IMR-90 (cell line): ENCODE results near the gene RPE. TPM values are rescaled to one million over a fixed set of nuclear protein-coding genes. Genes with fewer than 3 reads are reported as not detected.

Source experiments
- ATAC-seq: fragments of 200-7000 bp; cut with Tn5 transposase; 2 replicates; pipeline ENCODE4 v1.9.1; 2020; ENCODE audit warnings: low read depth, mild to moderate bottlenecking, moderate library complexity
- BruUV-seq: library from RNA; stranded (reverse); fragments of 400-500 nt; replicated peaks from 2 replicates; lab custom pipeline; 2021; lab: Mats Ljungman, UMichigan
- CTCF ChIA-PET: fragments of 300-600 bp; formaldehyde crosslinking; extraction: SDS; loops from one replicate; lab custom pipeline; 2021; ENCODE audit warnings: antibody characterized with exemption; lab: Yijun Ruan, JAX
- POLR2A ChIA-PET: fragments of 300-600 bp; sonication (Branson Sonifier 250); formaldehyde crosslinking; loops from one replicate; lab custom pipeline; 2022; ENCODE audit warnings: antibody characterized with exemption; ENCODE audit not compliant: unreplicated experiment; lab: Charles Lee
- DNase-seq: peaks from one replicate; pipeline ENCODE4 v3.0.0; 2013
- H2AFZ ChIP-seq: replicated peaks from 2 replicates; pipeline ENCODE3; 2013; ENCODE audit warnings: low read length, mild to moderate bottlenecking; ENCODE audit not compliant: poor library complexity
- H2AK5ac ChIP-seq: 2 replicates; pipeline ENCODE4 v1.6.1; 2013; ENCODE audit warnings: low read depth, low read length, inconsistent platforms
- H2AK9ac ChIP-seq: replicated peaks from 2 replicates; pipeline ENCODE3; 2013; ENCODE audit warnings: mild to moderate bottlenecking, low read depth, low read length, moderate library complexity; ENCODE audit not compliant: poor library complexity
- H2BK120ac ChIP-seq: 2 replicates; pipeline ENCODE4 v1.6.1; 2013; ENCODE audit warnings: low read depth, low read length, inconsistent platforms
- H2BK15ac ChIP-seq: 3 replicates; pipeline ENCODE4 v1.6.1; 2013; ENCODE audit warnings: low read depth, low read length, inconsistent platforms
- H2BK20ac ChIP-seq: 2 replicates; pipeline ENCODE4 v1.6.1; 2013; ENCODE audit warnings: low read depth, mild to moderate bottlenecking, inconsistent platforms, low read length, moderate library complexity
- H2BK5ac ChIP-seq: 2 replicates; pipeline ENCODE4 v1.6.1; 2013; ENCODE audit warnings: mild to moderate bottlenecking, low read depth, low read length, inconsistent platforms; ENCODE audit not compliant: poor library complexity, severe bottlenecking
- H3K14ac ChIP-seq: replicated peaks from 2 replicates; pipeline ENCODE4 v1.6.1; 2013; ENCODE audit warnings: low read depth, low read length, inconsistent platforms
- H3K18ac ChIP-seq: 2 replicates; pipeline ENCODE4 v1.6.1; 2013; ENCODE audit warnings: low read depth, low read length, control low read depth
- H3K23ac ChIP-seq: 2 replicates; pipeline ENCODE4 v1.6.1; 2013; ENCODE audit warnings: low read depth, low read length, inconsistent platforms
- H3K27ac ChIP-seq: 2 replicates; pipeline ENCODE4 v1.5.1; 2013; ENCODE audit warnings: mild to moderate bottlenecking, control low read depth, low read length; ENCODE audit not compliant: insufficient read depth
- H3K27me3 ChIP-seq: 2 replicates; pipeline ENCODE4 v1.6.1; 2013; ENCODE audit warnings: low read length; ENCODE audit not compliant: control insufficient read depth, insufficient read depth
- H3K36me3 ChIP-seq: 2 replicates; pipeline ENCODE4 v1.6.1; 2013; ENCODE audit warnings: low read length, mixed read lengths; ENCODE audit not compliant: control insufficient read depth, insufficient read depth
- H3K4ac ChIP-seq: 2 replicates; pipeline ENCODE4 v1.6.1; 2013; ENCODE audit warnings: low read depth, low read length, inconsistent platforms
- H3K4me1 ChIP-seq: 2 replicates; pipeline ENCODE4 v1.6.1; 2013; ENCODE audit warnings: low read length, mixed read lengths; ENCODE audit not compliant: control insufficient read depth, insufficient read depth
- H3K4me2 ChIP-seq: 2 replicates; pipeline ENCODE4 v1.6.1; 2013; ENCODE audit warnings: low read depth, mild to moderate bottlenecking, control low read depth, low read length, moderate library complexity
- H3K4me3 ChIP-seq: 2 replicates; pipeline ENCODE4 v1.5.1; 2013; ENCODE audit warnings: low read depth, mild to moderate bottlenecking, control low read depth, low read length, moderate library complexity; ENCODE audit not compliant: insufficient read depth
- H3K56ac ChIP-seq: 2 replicates; pipeline ENCODE4 v1.6.1; 2013; ENCODE audit warnings: low read length, inconsistent platforms; ENCODE audit not compliant: insufficient read depth; ENCODE audit errors: extremely low read depth
- H3K79me1 ChIP-seq, 2 experiments: 2 replicates each; pipeline ENCODE4 v1.6.1; 2013; ENCODE audit warnings: low read length in 2 of 2, inconsistent platforms in 1 of 2, low read depth in 1 of 2
- H3K9ac ChIP-seq: 2 replicates; pipeline ENCODE4 v1.6.1; 2013; ENCODE audit warnings: low read depth, low read length, control low read depth
- H3K9me1 ChIP-seq: 2 replicates; pipeline ENCODE4 v1.6.1; 2013; ENCODE audit warnings: low read length, inconsistent platforms; ENCODE audit not compliant: insufficient read depth
- H3K9me3 ChIP-seq: 2 replicates; pipeline ENCODE4 v1.6.1; 2013; ENCODE audit warnings: low read length; ENCODE audit not compliant: control insufficient read depth, insufficient read depth
- H4K20me1 ChIP-seq: 2 replicates; pipeline ENCODE4 v1.6.1; 2013; ENCODE audit warnings: low read length, inconsistent platforms; ENCODE audit not compliant: insufficient read depth
- H4K5ac ChIP-seq: 2 replicates; pipeline ENCODE4 v1.6.1; 2013; ENCODE audit warnings: mild to moderate bottlenecking, low read depth, low read length, control low read depth
- H4K8ac ChIP-seq, 2 experiments: 2 replicates each; pipeline ENCODE4 v1.6.1; 2013; ENCODE audit warnings: low read depth in 2 of 2, low read length in 2 of 2, control low read depth in 1 of 2, inconsistent platforms in 1 of 2
- H4K91ac ChIP-seq: 2 replicates; pipeline ENCODE4 v1.6.1; 2013; ENCODE audit warnings: low read depth, low read length, inconsistent platforms; ENCODE audit not compliant: insufficient read depth
- BHLHE40 ChIP-seq: fragments of 150-350 bp; IDR thresholded peaks from 2 replicates; pipeline ENCODE4 v1.6.1; 2016; ENCODE audit warnings: mild to moderate bottlenecking, low read depth, low read length
- CHD1 ChIP-seq: IDR thresholded peaks from 2 replicates; pipeline ENCODE4 v1.6.1; 2012; ENCODE audit warnings: low read depth, low read length, improper control_type of control experiment
- FOS ChIP-seq: fragments of 150-350 bp; IDR thresholded peaks from 2 replicates; pipeline ENCODE4 v1.6.1; 2016; ENCODE audit warnings: low read depth, low read length
- MAFK ChIP-seq: IDR thresholded peaks from 2 replicates; pipeline ENCODE4 v1.6.1; 2012; ENCODE audit warnings: low read depth, low read length, improper control_type of control experiment
- MAZ ChIP-seq: IDR thresholded peaks from 2 replicates; pipeline ENCODE4 v1.6.1; 2012; ENCODE audit warnings: low read depth, mild to moderate bottlenecking, low read length, improper control_type of control experiment, moderate library complexity, borderline replicate concordance
- MXI1 ChIP-seq: IDR thresholded peaks from 2 replicates; pipeline ENCODE4 v1.6.1; 2012; ENCODE audit warnings: low read depth, mild to moderate bottlenecking, low read length, moderate library complexity, borderline replicate concordance
- NFE2L2 ChIP-seq: fragments of 150-350 bp; IDR thresholded peaks from 2 replicates; pipeline ENCODE4 v1.6.1; 2016; ENCODE audit warnings: low read depth, mild to moderate bottlenecking, low read length
- RAD21 ChIP-seq: IDR thresholded peaks from 2 replicates; pipeline ENCODE4 v1.6.1; 2012; ENCODE audit warnings: low read length, improper control_type of control experiment
- RCOR1 ChIP-seq: IDR thresholded peaks from 2 replicates; pipeline ENCODE4 v1.6.1; 2012; ENCODE audit warnings: mild to moderate bottlenecking, low read length, improper control_type of control experiment; ENCODE audit not compliant: insufficient replicate concordance
- RFX5 ChIP-seq: IDR thresholded peaks from 2 replicates; pipeline ENCODE4 v1.8.0; 2012; ENCODE audit warnings: low read depth, mild to moderate bottlenecking, low read length, moderate library complexity
- SMC3 ChIP-seq: fragments of 150-350 bp; IDR thresholded peaks from 2 replicates; pipeline ENCODE4 v1.6.1; 2016; ENCODE audit warnings: low read depth, mild to moderate bottlenecking, antibody characterized with exemption, low read length, moderate library complexity
- WGBS, 2 experiments: methylation state at CpG; one replicate each; pipeline versions ENCODE4 v1.1.5 to v1.1.7; 2013; ENCODE audit warnings: missing lambda C conversion rate in 2 of 2; ENCODE audit not compliant: insufficient read length in 1 of 2; ENCODE audit errors: extremely low coverage in 2 of 2; 5-methylcytosine and 5-hydroxymethylcytosine counted together
- dilution Hi-C: fragments of 300-500 bp; cut with HindIII; formaldehyde crosslinking; loops from one replicate; pipeline ENCODE4 v1.14.3; 2018; ENCODE audit warnings: low sequenced_read_pairs; ENCODE audit not compliant: unreplicated experiment
- in situ Hi-C: fragments of 300-500 bp; cut with MboI; formaldehyde crosslinking; loops from 3 replicates; pipeline ENCODE4 v1.14.3; 2019; ENCODE audit warnings: low sequenced_read_pairs, inconsistent platforms, mixed read lengths
- intact Hi-C: fragments of 100-400 bp; cut with micrococcal nuclease; formaldehyde crosslinking; loops from 2 replicates; pipeline ENCODE4 v1.10.0; 2022
- polyA plus RNA-seq, 3 experiments: library from polyadenylated mRNA; depleted of rRNA; stranded (reverse); fragments of >200 nt; gene quantifications; 2 replicates each; pipeline ENCODE4 v1.2.3, GENCODE V29; 2012; ENCODE audit warnings: low replicate concordance in 1 of 3
- total RNA-seq: library from RNA; depleted of rRNA; stranded (reverse); fragments of >200 nt; gene quantifications from 2 replicates; pipeline ENCODE4 v1.2.3, GENCODE V29; 2012
- TF ChIP-seq, protein P1 (sequence below): fragments of 150-350 bp; IDR thresholded peaks from 2 replicates; pipeline ENCODE4 v1.6.1; 2016; ENCODE audit warnings: low read depth, mild to moderate bottlenecking, low read length, moderate library complexity, borderline replicate concordance
- TF ChIP-seq, protein P2 (sequence below): conservative IDR thresholded peaks from 2 replicates; pipeline ENCODE4 v1.5.1; 2012; ENCODE audit warnings: mild to moderate bottlenecking, low read depth, low read length, improper control_type of control experiment

RPE gene
- total and polyA plus RNA-seq, 2 of the 4 experiments (the other 2 are of a cell fraction) = 66.7 to 339 TPM

DNA sequence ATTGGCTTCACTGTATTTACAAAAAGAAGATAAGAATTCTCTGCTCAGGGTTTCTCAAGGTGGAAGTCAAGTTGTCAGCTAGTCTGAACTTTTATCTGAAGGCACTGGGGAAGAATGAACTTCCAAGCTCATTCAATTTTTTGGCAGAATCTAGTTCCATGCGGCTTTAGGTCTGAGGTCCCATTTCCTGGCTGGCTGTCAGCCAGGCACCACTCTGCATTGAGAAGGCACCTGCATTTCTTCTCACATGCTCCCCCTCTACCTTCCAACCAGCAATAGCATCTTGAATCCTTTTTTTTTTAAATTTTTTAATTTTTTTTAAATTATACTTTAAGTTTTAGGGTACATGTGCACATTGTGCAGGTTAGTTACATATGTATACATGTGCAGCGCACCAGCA is 46.2 kb upstream of the RPE start:
- Histone ChIP-seq H3K4me2 (no peak overlapping the region), H3K9me1 (no peaks in the 10 kb centered on the region), H3K18ac (no peak overlapping the region), H3K9ac (no peak overlapping the region), H3K4ac (no peak overlapping the region), H3K56ac (no peak overlapping the region), H3K79me1 (no peaks in the 10 kb centered on the region), H3K36me3 (no peaks in the 10 kb centered on the region), H2BK20ac (no peak overlapping the region), H3K23ac (no peak overlapping the region), H2AK5ac (no peak overlapping the region), H2BK15ac (no peak overlapping the region), H3K4me3 (no peak overlapping the region), H4K91ac (no peak overlapping the region), H2BK5ac (no peak overlapping the region), H3K27me3 (no peaks in the 10 kb centered on the region), H2AK9ac (no peak overlapping the region), H3K27ac (no peak overlapping the region), H3K14ac (no peak overlapping the region), H4K5ac (no peak overlapping the region), H2BK120ac (no peak overlapping the region), H4K20me1 (no peaks in the 10 kb centered on the region), H2AFZ (no peak overlapping the region), H3K4me1 (no peaks in the 10 kb centered on the region), H3K9me3 (no peaks in the 10 kb centered on the region), H4K8ac (no peak overlapping the region)
- TF ChIP-seq, protein P1, sequence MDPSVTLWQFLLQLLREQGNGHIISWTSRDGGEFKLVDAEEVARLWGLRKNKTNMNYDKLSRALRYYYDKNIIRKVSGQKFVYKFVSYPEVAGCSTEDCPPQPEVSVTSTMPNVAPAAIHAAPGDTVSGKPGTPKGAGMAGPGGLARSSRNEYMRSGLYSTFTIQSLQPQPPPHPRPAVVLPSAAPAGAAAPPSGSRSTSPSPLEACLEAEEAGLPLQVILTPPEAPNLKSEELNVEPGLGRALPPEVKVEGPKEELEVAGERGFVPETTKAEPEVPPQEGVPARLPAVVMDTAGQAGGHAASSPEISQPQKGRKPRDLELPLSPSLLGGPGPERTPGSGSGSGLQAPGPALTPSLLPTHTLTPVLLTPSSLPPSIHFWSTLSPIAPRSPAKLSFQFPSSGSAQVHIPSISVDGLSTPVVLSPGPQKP = no peak
- TF ChIP-seq MXI1 (no peak), CHD1 (no peak), RCOR1 (no peak), RAD21 (no peak), FOS (no peak), MAZ (no peak), SMC3 (no peak), NFE2L2 (no peak), RFX5 (no peak), MAFK (no peak), BHLHE40 (no peak)
- TF ChIP-seq, protein P2, sequence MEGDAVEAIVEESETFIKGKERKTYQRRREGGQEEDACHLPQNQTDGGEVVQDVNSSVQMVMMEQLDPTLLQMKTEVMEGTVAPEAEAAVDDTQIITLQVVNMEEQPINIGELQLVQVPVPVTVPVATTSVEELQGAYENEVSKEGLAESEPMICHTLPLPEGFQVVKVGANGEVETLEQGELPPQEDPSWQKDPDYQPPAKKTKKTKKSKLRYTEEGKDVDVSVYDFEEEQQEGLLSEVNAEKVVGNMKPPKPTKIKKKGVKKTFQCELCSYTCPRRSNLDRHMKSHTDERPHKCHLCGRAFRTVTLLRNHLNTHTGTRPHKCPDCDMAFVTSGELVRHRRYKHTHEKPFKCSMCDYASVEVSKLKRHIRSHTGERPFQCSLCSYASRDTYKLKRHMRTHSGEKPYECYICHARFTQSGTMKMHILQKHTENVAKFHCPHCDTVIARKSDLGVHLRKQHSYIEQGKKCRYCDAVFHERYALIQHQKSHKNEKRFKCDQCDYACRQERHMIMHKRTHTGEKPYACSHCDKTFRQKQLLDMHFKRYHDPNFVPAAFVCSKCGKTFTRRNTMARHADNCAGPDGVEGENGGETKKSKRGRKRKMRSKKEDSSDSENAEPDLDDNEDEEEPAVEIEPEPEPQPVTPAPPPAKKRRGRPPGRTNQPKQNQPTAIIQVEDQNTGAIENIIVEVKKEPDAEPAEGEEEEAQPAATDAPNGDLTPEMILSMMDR = no peak
- intact Hi-C loops = no loop called here
- no CpG with 5 or more reads among the region's 2 CpGs for WGBS, 2 experiments
- CTCF ChIA-PET = no interaction called here
- dilution Hi-C loops = no loop called here
- POLR2A ChIA-PET = no interaction called here
- BruUV-seq = no TSS peak
- in situ Hi-C loops = loop anchor here (25.0 kb wide), 2 partner anchors 619 to 1569 kb away; no protein-coding TSS in a partner anchor
- DNase-seq (no peak), ATAC-seq (no peak)
